OCI-LY7 (cell line): ENCODE measurements around the gene ZNF697. TPM values are rescaled to one million over a fixed set of nuclear protein-coding genes. Genes with fewer than 3 reads are reported as not detected.
"Not testable (repeated sequence)": the region's sequence is repeated elsewhere in the genome, so short reads cannot be mapped to it uniquely, and the experiment has no call there.

Experiments
- Bru-seq: library from RNA; stranded (reverse); fragments of 400-500 nt; gene quantifications from one replicate; lab custom pipeline; 2021; lab: Mats Ljungman, UMichigan
- BruChase-seq, 2 experiments: library from RNA; stranded (reverse); fragments of 400-500 nt; gene quantifications; one replicate each; lab custom pipeline; 2021; lab: Mats Ljungman, UMichigan
- BruUV-seq: library from RNA; stranded (reverse); fragments of 400-500 nt; replicated peaks from 2 replicates; lab custom pipeline; 2021; lab: Mats Ljungman, UMichigan
- CTCF ChIA-PET: fragments of 300-600 bp; sonication (Branson Sonifier 250); formaldehyde crosslinking; loops from one replicate; lab custom pipeline; 2022; ENCODE audit warnings: antibody characterized with exemption; ENCODE audit not compliant: unreplicated experiment; lab: Charles Lee
- POLR2A ChIA-PET: fragments of 300-600 bp; sonication (Branson Sonifier 250); formaldehyde crosslinking; loops from one replicate; lab custom pipeline; 2022; ENCODE audit warnings: antibody characterized with exemption; lab: Charles Lee
- DNase-seq: peaks from one replicate; pipeline ENCODE4 v3.0.0-alpha.2; 2015; ENCODE audit warnings: low spot score
- H2AFZ ChIP-seq: fragments of 200-600 bp; sonication (generic), shearing (Covaris generic); 2 replicates; pipeline ENCODE4 v1.6.1; 2014; ENCODE audit warnings: mild to moderate bottlenecking, antibody characterized with exemption, low read length, moderate library complexity
- H3K27ac ChIP-seq: fragments of 200-600 bp; sonication (generic); 2 replicates; pipeline ENCODE4 v1.5.1; 2014; ENCODE audit warnings: mixed run types, low read depth, mild to moderate bottlenecking, moderate library complexity, low read length, inconsistent platforms; ENCODE audit not compliant: poor library complexity, severe bottlenecking
- H3K36me3 ChIP-seq: fragments of 200-600 bp; sonication (generic); 2 replicates; pipeline ENCODE4 v1.6.1; 2014; ENCODE audit warnings: mild to moderate bottlenecking, antibody characterized with exemption, low read length, moderate library complexity, mixed read lengths; ENCODE audit not compliant: insufficient read depth
- H3K4me1 ChIP-seq: fragments of 200-600 bp; sonication (generic); 2 replicates; pipeline ENCODE4 v1.5.1; 2014; ENCODE audit warnings: mild to moderate bottlenecking, low read length; ENCODE audit not compliant: insufficient read depth, poor library complexity, severe bottlenecking
- H3K4me2 ChIP-seq: fragments of 200-600 bp; sonication (generic); 2 replicates; pipeline ENCODE4 v1.6.1; 2014; ENCODE audit warnings: mild to moderate bottlenecking, low read length
- H3K4me3 ChIP-seq: fragments of 200-600 bp; sonication (generic); 2 replicates; pipeline ENCODE4 v1.5.1; 2014; ENCODE audit warnings: mild to moderate bottlenecking, low read depth, low read length; ENCODE audit not compliant: poor library complexity, severe bottlenecking
- H3K79me2 ChIP-seq: fragments of 200-600 bp; sonication (generic); 2 replicates; pipeline ENCODE4 v1.6.1; 2016; ENCODE audit warnings: low read depth, mild to moderate bottlenecking, low read length, moderate library complexity, mixed read lengths; ENCODE audit not compliant: insufficient read depth
- H3K9me2 ChIP-seq: fragments of 200-600 bp; sonication (generic); 2 replicates; pipeline ENCODE4 v1.6.1; 2016; ENCODE audit warnings: mild to moderate bottlenecking, low read length, mixed read lengths; ENCODE audit not compliant: insufficient read depth
- H3K9me3 ChIP-seq: fragments of 200-600 bp; sonication (generic); 2 replicates; pipeline ENCODE4 v1.6.1; 2014; ENCODE audit warnings: mild to moderate bottlenecking, mixed run types, low read length, mixed read lengths
- H4K20me1 ChIP-seq: fragments of 200-600 bp; sonication (generic); 2 replicates; pipeline ENCODE4 v1.6.1; 2014; ENCODE audit warnings: mild to moderate bottlenecking, antibody characterized with exemption, low read length, moderate library complexity, mixed read lengths; ENCODE audit not compliant: insufficient read depth
- EZH2phosphoT487 ChIP-seq: fragments of 200-600 bp; sonication (generic); IDR thresholded peaks from 2 replicates; pipeline ENCODE4 v1.6.1; 2018; ENCODE audit warnings: low read depth, borderline replicate concordance, mild to moderate bottlenecking, mixed run types, antibody characterized with exemption, low read length, moderate library complexity, mixed read lengths
- intact Hi-C: fragments of 100-400 bp; cut with micrococcal nuclease; formaldehyde crosslinking; loops from one replicate; pipeline ENCODE4 v1.10.0; 2022; ENCODE audit not compliant: unreplicated experiment
- long read RNA-seq: library from polyadenylated mRNA; stranded (forward); transcript quantifications from one replicate; pipeline ENCODE4 v2.0.0, GENCODE V29; 2022
- total RNA-seq, 2 experiments: library from RNA; depleted of rRNA in 1 of 2; stranded (reverse); fragments of >200 nt in 1 of 2; shearing (Covaris generic) in 1 of 2; gene quantifications; 2 replicates each; pipeline ENCODE4 v1.2.3, GENCODE V29; 2014 to 2022
- TF ChIP-seq, protein P1 (sequence below): fragments of 200-600 bp; sonication (generic); conservative IDR thresholded peaks from 2 replicates; pipeline ENCODE4 v1.5.1; 2014; ENCODE audit warnings: mild to moderate bottlenecking, antibody characterized with exemption, low read length, moderate library complexity, mixed read lengths

The ZNF697 gene
- total RNA-seq (2014; rRNA removed; shearing (Covaris generic)) (not detected in 2 replicates), total RNA-seq (2022) (not detected in 2 replicates), Bru-seq, nascent RNA (percentile 5 among the genes with signal in this experiment), BruChase-seq, experiment 1, labeled RNA remaining after a 6-hour chase (not detected), BruChase-seq, experiment 2, labeled RNA remaining after a 2-hour chase (percentile 11 among the genes with signal in this experiment)
- long read RNA-seq: 0 reads

DNA sequence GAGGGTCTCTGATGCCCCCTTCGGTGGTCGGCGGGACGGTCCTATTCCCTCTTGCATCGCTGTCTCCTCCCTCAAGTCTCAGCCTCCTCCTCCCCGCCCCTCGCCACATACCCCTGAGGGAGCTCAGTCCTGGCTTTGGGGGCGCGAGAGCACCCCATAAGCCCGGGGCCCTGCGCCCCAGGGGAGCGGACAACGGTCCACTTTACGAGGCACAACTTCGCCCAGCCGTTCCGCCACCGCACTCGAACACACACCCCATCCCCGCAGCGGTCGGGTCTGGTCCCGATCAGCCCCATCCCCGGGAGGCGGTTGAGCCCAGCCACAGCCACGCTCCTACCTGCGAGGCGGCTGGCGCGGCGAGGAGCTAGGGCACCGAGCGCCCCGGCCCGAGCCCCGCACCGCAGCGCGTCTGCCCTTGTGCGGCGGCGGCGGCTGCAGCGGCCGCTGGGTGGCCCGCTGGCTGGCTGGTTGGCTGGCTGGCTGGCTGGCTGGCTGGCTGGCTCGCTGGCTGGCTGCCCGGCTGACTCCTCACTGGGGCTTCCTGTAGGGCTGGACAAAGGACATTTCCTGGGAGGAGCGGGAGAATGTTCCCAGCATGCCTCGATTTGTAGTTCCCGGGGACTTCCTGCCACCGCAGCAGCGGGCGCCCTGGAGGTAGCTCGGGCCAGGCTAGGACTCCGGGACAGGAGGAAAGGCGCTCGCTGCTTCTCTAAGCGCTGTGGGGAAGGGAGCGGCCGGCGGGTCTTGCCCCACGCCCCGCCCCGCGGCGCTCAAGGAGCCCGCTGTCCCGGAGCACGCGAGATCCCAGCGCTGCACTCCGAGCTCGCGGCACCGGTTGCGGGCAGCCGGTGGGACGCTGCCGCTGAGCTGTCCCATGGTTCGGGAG is at the start of gene ZNF697:
ZNF697 (minus strand) TSS at position 533 of the 886 bp plus-strand sequence. CDS start 22,166 bp downstream, outside the sequence.
- Histone ChIP-seq H3K4me3 (no peak within 1 kb of the TSS), H3K4me2 (no peak within 1 kb of the TSS), H3K36me3 (no peaks in the 10 kb centered on the region), H4K20me1 (no peaks in the 10 kb centered on the region), H3K27ac (no peak within 1 kb of the TSS), H2AFZ (no peak within 1 kb of the TSS), H3K9me2 (no peaks in the 10 kb centered on the region), H3K79me2 (no peaks in the 10 kb centered on the region), H3K9me3 (no peaks in the 10 kb centered on the region), H3K4me1 (no peaks in the 10 kb centered on the region)
- intact Hi-C loops: no loop called here
- BruUV-seq: no TSS peak
- TF ChIP-seq, protein P1, sequence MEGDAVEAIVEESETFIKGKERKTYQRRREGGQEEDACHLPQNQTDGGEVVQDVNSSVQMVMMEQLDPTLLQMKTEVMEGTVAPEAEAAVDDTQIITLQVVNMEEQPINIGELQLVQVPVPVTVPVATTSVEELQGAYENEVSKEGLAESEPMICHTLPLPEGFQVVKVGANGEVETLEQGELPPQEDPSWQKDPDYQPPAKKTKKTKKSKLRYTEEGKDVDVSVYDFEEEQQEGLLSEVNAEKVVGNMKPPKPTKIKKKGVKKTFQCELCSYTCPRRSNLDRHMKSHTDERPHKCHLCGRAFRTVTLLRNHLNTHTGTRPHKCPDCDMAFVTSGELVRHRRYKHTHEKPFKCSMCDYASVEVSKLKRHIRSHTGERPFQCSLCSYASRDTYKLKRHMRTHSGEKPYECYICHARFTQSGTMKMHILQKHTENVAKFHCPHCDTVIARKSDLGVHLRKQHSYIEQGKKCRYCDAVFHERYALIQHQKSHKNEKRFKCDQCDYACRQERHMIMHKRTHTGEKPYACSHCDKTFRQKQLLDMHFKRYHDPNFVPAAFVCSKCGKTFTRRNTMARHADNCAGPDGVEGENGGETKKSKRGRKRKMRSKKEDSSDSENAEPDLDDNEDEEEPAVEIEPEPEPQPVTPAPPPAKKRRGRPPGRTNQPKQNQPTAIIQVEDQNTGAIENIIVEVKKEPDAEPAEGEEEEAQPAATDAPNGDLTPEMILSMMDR: no peak
- no peak for TF ChIP-seq EZH2phosphoT487
- ChIA-PET POLR2A (no interaction called here), CTCF (no interaction called here)
- no peak for DNase-seq

DNA sequence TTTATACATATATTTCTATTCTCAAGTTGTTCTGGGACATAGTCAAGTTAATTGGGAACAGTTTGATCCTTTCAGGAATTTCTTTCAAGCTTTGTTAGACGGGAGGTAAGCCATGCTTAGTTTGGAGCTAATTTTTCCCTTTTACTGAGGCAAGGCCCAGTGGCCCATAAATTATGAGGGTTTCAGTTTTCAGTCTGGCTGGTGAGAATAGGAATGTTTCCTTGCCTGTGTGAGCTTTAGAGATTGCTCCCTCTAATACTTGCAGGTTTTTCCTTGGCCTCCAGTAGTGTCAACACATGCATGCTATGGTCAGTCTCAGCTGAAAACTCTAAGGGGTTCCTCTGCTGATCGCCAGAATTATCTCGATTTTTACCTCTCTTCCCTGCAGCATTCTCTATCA is 49.5 kb upstream of the ZNF697 start:
- CTCF ChIA-PET: no interaction called here
- H3K79me2 ChIP-seq: no peaks in the 10 kb centered on the region
- no peaks in the 10 kb centered on the region for H3K4me1 ChIP-seq
- POLR2A ChIA-PET: no interaction called here
- H3K4me3 ChIP-seq: no peak overlapping the region
- no TSS peak for BruUV-seq
- H3K4me2 ChIP-seq: no peak overlapping the region
- no peak for DNase-seq
- no peaks in the 10 kb centered on the region for H3K36me3 ChIP-seq
- 0 out of 2 replicates have a peak, but pooled peaks cover 5% of the 10 kb centered on the region for H3K9me3 ChIP-seq
- intact Hi-C loops: no loop called here
- H4K20me1 ChIP-seq: no peaks in the 10 kb centered on the region
- H3K9me2 ChIP-seq: no peaks in the 10 kb centered on the region
- no peak overlapping the region for H3K27ac ChIP-seq
- H2AFZ ChIP-seq: no peak overlapping the region
- TF ChIP-seq, protein P1: no peak
- TF ChIP-seq EZH2phosphoT487: no peak

DNA sequence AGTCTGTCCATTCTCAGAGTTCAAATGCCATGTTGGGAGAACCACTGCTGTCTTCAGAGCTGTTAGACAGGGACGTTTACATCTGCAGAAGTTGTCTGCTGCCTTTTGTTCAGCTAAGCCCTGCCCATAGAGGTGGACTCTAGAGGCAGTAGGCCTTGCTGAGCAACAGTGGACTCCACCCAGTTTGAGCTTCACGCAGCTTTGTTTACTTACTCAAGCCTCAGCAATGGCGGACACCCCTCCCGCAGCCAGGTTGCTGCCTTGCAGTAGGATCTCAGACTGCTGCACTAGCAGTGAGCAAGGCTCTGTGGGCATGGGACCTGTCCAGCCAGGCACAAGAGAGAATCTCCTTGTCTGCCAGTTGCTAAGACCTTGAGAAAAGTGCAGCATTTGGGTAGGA is 48.8 kb upstream of the ZNF697 start:
- POLR2A ChIA-PET, H4K20me1 ChIP-seq, H2AFZ ChIP-seq, H3K4me3 ChIP-seq, DNase-seq, BruUV-seq, H3K27ac ChIP-seq, H3K9me3 ChIP-seq, CTCF ChIA-PET, H3K9me2 ChIP-seq, H3K79me2 ChIP-seq, H3K4me1 ChIP-seq, H3K4me2 ChIP-seq, intact Hi-C loops, H3K36me3 ChIP-seq: not testable (repeated sequence)
